Measurements from ENCODE around the gene HTD2.
"Not testable (repeated sequence)": the region's sequence is repeated elsewhere in the genome, so short reads cannot be mapped to it uniquely, and the experiment has no call there.

HTD2 gene

GRCh38 chr3:58305882-58306711, at the start of gene HTD2, which contains the start of gene RPP14:
Gene HTD2 (plus strand): TSS chr3:58306520. CDS start chr3:58317614, 11,094 bp downstream.
Gene RPP14 (plus strand): TSS chr3:58306245. CDS start chr3:58310330, 4,085 bp downstream.
- Mint-ChIP-seq H3K27me3 (peaks cover 5% of the 10 kb centered on the region), H3K4me3 (peak within 1 kb of the TSS; percentile 96), H3K9me3 (no peaks in the 10 kb centered on the region), H3K36me3 (ENCODE audit: low read depth) (peaks cover 30% of the 10 kb centered on the region), H3K27ac (peak within 1 kb of the TSS; percentile 99), H3K4me1 (ENCODE audit: low read depth) (peaks cover 32% of the 10 kb centered on the region)

- H3K4me1 Mint-ChIP-seq (ENCODE audit: low read depth), result peaks cover 33% of the 10 kb centered on the region
- H3K36me3 Mint-ChIP-seq (ENCODE audit: low read depth), result peaks cover 17% of the 10 kb centered on the region
- H3K27me3 Mint-ChIP-seq, result no peaks in the 10 kb centered on the region
- H3K9me3 Mint-ChIP-seq, result no peaks in the 10 kb centered on the region
- H3K27ac Mint-ChIP-seq, result peak overlapping the region; percentile 61
- H3K4me3 Mint-ChIP-seq, result no peak overlapping the region
Observed at GRCh38 chr3:58258392-58259055, 47.8 kb upstream of the HTD2 start.

- Mint-ChIP-seq H3K9me3 (no peaks in the 10 kb centered on the region), H3K4me1 (ENCODE audit: low read depth) (peaks cover 33% of the 10 kb centered on the region), H3K4me3 (no peak overlapping the region), H3K36me3 (ENCODE audit: low read depth) (peaks cover 17% of the 10 kb centered on the region), H3K27ac (peak overlapping the region; percentile 14), H3K27me3 (no peaks in the 10 kb centered on the region)
Observed at GRCh38 chr3:58260261-58260731, 46.0 kb upstream of the HTD2 start.

GRCh38 chr3:58260733-58261132, 45.6 kb upstream of the HTD2 start:
- no peaks in the 10 kb centered on the region for H3K27me3 Mint-ChIP-seq
- H3K36me3 Mint-ChIP-seq (ENCODE audit: low read depth), result peaks cover 17% of the 10 kb centered on the region
- H3K4me3 Mint-ChIP-seq, result no peak overlapping the region
- H3K4me1 Mint-ChIP-seq (ENCODE audit: low read depth), result peaks cover 33% of the 10 kb centered on the region
- peak overlapping the region; percentile 14 for H3K27ac Mint-ChIP-seq
- no peaks in the 10 kb centered on the region for H3K9me3 Mint-ChIP-seq

GRCh38 chr3:58261954-58262666, 44.2 kb upstream of the HTD2 start:
- no peak overlapping the region for H3K4me3 Mint-ChIP-seq
- H3K4me1 Mint-ChIP-seq (ENCODE audit: low read depth), result peaks cover 33% of the 10 kb centered on the region
- no peaks in the 10 kb centered on the region for H3K9me3 Mint-ChIP-seq
- peaks cover 19% of the 10 kb centered on the region for H3K36me3 Mint-ChIP-seq (ENCODE audit: low read depth)
- H3K27me3 Mint-ChIP-seq, result no peaks in the 10 kb centered on the region
- H3K27ac Mint-ChIP-seq, result no peak overlapping the region

- peaks cover 5% of the 10 kb centered on the region for H3K4me1 Mint-ChIP-seq (ENCODE audit: low read depth)
- H3K9me3 Mint-ChIP-seq, result no peaks in the 10 kb centered on the region
- peaks cover 10% of the 10 kb centered on the region for H3K36me3 Mint-ChIP-seq (ENCODE audit: low read depth)
- no peak overlapping the region for H3K27ac Mint-ChIP-seq
- H3K27me3 Mint-ChIP-seq, result no peaks in the 10 kb centered on the region
- no peak overlapping the region for H3K4me3 Mint-ChIP-seq
Observed at GRCh38 chr3:58266577-58266976, 39.7 kb upstream of the HTD2 start.

GRCh38 chr3:58267543-58267942, 38.8 kb upstream of the HTD2 start:
- not testable (repeated sequence) for H3K4me3 Mint-ChIP-seq; H3K9me3 Mint-ChIP-seq; H3K27me3 Mint-ChIP-seq; H3K27ac Mint-ChIP-seq; H3K36me3 Mint-ChIP-seq (ENCODE audit: low read depth); H3K4me1 Mint-ChIP-seq (ENCODE audit: low read depth)

GRCh38 chr3:58269356-58269755, 37.0 kb upstream of the HTD2 start:
- Mint-ChIP-seq H3K27ac (no peak overlapping the region), H3K9me3 (no peaks in the 10 kb centered on the region), H3K4me3 (no peak overlapping the region), H3K27me3 (no peaks in the 10 kb centered on the region), H3K36me3 (ENCODE audit: low read depth) (peaks cover 14% of the 10 kb centered on the region), H3K4me1 (ENCODE audit: low read depth) (peaks cover 14% of the 10 kb centered on the region)

- H3K27me3 Mint-ChIP-seq, result no peaks in the 10 kb centered on the region
- peaks cover 14% of the 10 kb centered on the region for H3K4me1 Mint-ChIP-seq (ENCODE audit: low read depth)
- no peaks in the 10 kb centered on the region for H3K9me3 Mint-ChIP-seq
- H3K4me3 Mint-ChIP-seq, result no peak overlapping the region
- H3K27ac Mint-ChIP-seq, result no peak overlapping the region
- peaks cover 20% of the 10 kb centered on the region for H3K36me3 Mint-ChIP-seq (ENCODE audit: low read depth)
Observed at GRCh38 chr3:58270485-58270884, 35.8 kb upstream of the HTD2 start.

GRCh38 chr3:58271901-58272501, 34.3 kb upstream of the HTD2 start:
- Mint-ChIP-seq H3K4me3 (peak overlapping the region; percentile 31), H3K36me3 (ENCODE audit: low read depth) (peaks cover 32% of the 10 kb centered on the region), H3K27ac (peak overlapping the region; percentile 78), H3K9me3 (no peaks in the 10 kb centered on the region), H3K27me3 (no peaks in the 10 kb centered on the region), H3K4me1 (ENCODE audit: low read depth) (peaks cover 14% of the 10 kb centered on the region)

- Mint-ChIP-seq H3K27ac (no peak overlapping the region), H3K27me3 (no peaks in the 10 kb centered on the region), H3K4me3 (no peak overlapping the region), H3K4me1 (ENCODE audit: low read depth) (peaks cover 14% of the 10 kb centered on the region), H3K36me3 (ENCODE audit: low read depth) (peaks cover 36% of the 10 kb centered on the region), H3K9me3 (no peaks in the 10 kb centered on the region)
Observed at GRCh38 chr3:58272891-58273290, 33.4 kb upstream of the HTD2 start.

DNA sequence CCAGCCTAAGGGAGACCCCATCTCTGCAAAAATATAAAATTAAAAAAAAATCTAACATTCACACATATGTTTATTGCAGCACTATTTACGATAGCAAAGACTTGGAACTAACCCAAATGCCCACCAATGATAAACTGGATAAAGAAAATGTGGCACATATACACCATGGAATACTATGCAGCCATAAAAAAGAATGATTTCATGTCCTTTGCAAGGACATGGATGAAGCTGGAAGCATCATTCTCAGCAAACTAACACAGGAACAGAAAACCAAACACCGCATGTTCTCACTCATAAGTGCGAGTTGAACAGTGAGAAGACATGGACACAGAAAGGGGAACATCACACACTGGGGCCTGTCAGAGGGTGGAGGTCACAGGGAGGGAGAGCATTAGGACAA, 33.0 kb upstream of the HTD2 start:
- not testable (repeated sequence) for H3K9me3 Mint-ChIP-seq, H3K27me3 Mint-ChIP-seq, H3K27ac Mint-ChIP-seq, H3K4me3 Mint-ChIP-seq
- Mint-ChIP-seq H3K4me1 (ENCODE audit: low read depth) (peaks cover 14% of the 10 kb centered on the region), H3K36me3 (ENCODE audit: low read depth) (peaks cover 36% of the 10 kb centered on the region)

DNA sequence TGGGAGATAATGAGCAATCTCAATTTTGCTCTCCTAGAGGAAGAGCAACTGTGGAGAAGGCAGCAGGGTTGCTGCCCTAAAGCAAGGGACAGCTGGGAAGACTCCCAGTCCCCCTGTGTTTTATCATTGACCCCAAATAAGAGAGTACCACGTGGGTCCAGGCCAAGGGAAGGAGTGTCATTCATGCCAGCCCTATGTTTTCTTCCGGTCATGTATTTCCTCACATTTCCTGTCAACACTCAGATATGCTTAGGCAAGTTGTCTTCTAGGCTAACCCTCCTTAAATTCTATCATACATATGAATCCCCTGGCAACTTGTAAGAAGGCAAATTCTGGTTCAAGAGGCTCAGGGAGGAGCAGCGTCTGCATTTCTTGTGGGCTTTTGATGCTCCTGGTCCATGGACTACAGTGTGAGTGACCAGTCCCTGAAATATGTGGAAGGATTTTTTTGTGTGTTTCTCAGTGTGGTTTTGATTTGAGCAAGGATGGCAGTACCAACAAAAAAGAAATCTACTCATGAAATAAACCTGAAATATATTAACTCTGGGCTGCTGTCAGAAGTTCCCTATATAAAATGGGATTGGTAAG, 32.2 kb upstream of the HTD2 start:
- peaks cover 14% of the 10 kb centered on the region for H3K4me1 Mint-ChIP-seq (ENCODE audit: low read depth)
- H3K4me3 Mint-ChIP-seq, result no peak overlapping the region
- no peak overlapping the region for H3K27ac Mint-ChIP-seq
- no peaks in the 10 kb centered on the region for H3K27me3 Mint-ChIP-seq
- peaks cover 38% of the 10 kb centered on the region for H3K36me3 Mint-ChIP-seq (ENCODE audit: low read depth)
- H3K9me3 Mint-ChIP-seq, result no peaks in the 10 kb centered on the region

GRCh38 chr3:58281069-58281468, 25.3 kb upstream of the HTD2 start:
- Mint-ChIP-seq H3K4me3 (no peak overlapping the region), H3K9me3 (no peaks in the 10 kb centered on the region), H3K36me3 (ENCODE audit: low read depth) (peaks cover 48% of the 10 kb centered on the region), H3K27ac (no peak overlapping the region), H3K27me3 (no peaks in the 10 kb centered on the region), H3K4me1 (ENCODE audit: low read depth) (no peaks in the 10 kb centered on the region)

Measured in stimulated activated naive CD8-positive, alpha-beta T cell treated with anti-CD3 and anti-CD28 coated beads, Interleukin-15, Interleukin-2, amounts not matched to agents 100 ng/mL and 50 ng/mL, for 24 hours (primary cell).